NCI-H748 treated with DMSO at 0.1 percent for 48 hours (cell line): Measurements from ENCODE around the gene NUMA1.
A peak's percentile ranks its signal among the peaks of the same experiment; 100 is the strongest.

ENCODE experiments used
- DNase-seq: peaks from one replicate; lab custom pipeline; 2025; lab: John Stamatoyannopoulos, UW

NUMA1 gene

GRCh38 chr11:72100462-72100861, 20.1 kb upstream of the NUMA1 start:
- DNase-seq = no peak

GRCh38 chr11:72100009-72100408, 19.7 kb upstream of the NUMA1 start:
- DNase-seq = no peak

GRCh38 chr11:72098741-72099140, 18.4 kb upstream of the NUMA1 start:
- DNase-seq = no peak

DNA sequence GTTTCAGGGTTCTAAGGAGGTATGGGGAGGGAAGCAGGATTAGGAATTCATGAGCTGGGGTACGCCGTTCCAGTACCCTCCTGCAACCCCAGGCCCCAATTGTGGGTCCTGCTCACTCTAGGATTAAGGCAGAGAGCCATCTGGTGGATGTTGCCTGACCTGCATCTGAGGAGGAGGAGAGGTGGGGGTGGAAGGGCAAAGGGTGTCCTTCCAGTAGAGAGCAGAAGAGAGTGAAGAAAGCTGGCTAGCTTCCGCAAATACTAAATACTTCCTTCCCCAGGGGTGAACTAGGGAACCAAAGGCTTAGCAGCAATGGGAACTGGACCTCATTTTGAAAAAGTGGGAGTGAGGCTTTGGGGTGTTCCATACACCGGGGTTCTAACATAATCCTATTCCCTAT, 10.9 kb upstream of the NUMA1 start:
- peak; percentile 9 for DNase-seq

DNA sequence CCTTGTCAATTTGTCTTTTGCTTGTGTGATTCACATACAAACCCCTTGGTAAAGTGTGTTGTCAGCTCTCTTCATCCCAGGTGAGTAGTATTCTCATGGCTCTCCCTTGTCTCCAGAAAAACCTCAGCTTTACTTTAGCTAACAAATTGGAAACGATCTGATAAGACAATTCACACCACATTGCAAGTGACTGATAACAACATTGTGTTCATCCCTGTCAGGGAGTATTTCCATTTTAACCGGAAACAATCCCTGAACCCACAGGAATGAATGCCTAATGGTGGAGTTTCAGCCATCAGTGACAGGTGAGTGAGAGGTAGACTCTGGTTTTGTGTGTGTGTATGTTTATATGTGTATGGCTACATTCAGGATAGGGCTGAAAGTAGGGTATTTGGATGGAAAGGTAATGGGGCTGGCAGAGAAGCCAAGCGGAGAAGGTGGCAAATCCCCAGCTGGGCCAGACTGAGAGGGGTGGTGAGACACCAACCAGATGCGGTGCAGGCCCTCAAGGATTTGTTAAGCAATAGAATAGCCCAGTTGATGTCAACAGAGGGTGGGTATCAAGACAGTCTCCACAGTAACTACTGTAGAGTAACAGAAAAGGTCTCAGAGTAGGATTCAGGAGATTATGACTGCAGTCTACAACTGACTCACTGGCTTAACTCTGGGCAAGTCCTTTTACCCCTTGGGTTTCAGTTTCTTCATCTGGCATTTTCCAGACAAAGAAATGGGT, 7.9 kb upstream of the NUMA1 start:
- no peak for DNase-seq

GRCh38 chr11:72085621-72086351, 5.4 kb upstream of the NUMA1 start:
- no peak for DNase-seq

DNA sequence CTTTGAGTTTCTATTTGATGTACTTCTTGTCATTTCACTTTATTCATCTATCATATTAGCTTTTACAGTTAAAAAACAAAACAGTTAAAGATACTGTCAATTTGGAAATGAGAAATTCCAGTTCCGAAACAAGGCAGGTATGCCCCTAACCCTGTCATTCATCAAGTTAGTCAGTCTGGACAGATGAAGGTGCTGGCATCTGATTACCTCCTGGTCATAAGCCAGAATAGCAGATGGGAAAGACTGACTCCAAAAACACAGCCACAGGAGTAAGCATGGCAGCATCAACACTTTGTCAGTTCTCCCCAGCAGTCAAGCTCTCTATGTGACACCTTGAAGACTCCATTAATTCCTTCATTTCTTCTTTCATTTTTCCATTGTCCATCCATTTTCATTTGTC, 4.6 kb upstream of the NUMA1 start:
- DNase-seq = no peak

DNA sequence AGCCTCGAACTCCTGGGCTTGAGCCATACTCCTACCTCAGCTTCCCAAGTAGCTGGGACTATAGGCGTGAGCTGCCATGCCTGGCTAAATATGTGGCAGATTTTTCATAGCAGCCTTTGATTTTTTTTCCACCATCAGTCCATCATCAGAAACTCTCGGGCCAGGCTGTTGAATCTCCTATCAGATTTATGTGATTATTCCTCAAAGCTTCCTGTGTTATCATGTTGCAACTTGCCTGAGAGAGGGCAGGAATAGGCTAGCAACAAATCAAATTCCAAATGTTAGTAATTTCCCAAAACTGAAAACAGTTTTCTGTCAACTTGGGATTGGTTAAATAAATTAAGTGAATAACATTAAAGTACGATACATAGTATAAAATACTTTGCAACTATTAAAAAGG, 3.7 kb upstream of the NUMA1 start:
- no peak for DNase-seq

DNA sequence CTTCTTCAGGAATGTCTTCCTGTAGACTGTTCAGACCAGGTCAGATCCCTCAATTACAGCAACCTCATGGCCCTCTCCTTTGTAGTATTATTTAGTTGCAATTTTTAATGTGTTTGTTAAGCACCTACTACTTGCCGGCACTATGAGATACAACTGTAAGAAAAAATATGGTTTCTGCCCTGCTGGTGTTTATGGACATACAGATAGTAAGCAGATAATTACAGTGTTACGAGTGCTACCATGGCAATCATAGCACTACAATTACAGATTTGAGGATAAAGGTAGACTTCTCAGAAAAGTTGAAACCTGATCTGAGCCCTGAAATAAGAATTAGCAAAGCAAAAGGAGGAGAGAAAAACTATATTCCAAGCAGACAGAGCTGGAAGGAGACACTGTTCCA, 3.1 kb upstream of the NUMA1 start:
- no peak for DNase-seq

DNA sequence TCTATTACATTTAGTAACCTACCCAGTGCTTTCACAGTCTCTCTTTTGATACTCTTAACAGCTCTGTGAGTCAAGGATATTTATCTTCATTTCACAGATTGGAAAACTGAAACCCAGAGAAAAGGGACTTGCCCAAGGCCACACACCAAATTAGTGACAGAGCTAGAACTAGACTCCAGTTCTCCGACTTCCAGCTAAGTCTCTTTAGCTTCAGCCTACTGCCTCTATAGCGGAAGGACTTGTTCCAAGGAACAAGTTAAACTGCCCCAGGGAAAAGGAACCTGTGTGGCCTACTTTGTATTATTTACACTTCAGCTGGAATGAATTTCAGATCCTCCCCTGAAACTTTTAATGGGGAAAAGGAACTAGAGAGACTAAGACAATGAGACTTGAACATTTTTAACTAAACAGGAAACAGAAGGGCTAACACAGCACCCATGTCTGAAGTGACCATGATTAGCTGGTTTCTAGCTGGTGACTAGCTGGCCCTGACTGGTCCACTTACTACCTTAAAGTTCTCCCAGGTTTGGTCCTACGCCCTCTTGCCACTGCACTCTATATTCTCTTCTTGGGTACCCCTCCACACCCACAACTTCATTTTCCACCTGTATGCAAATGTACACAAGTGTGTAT, 1.6 kb upstream of the NUMA1 start:
- no peak for DNase-seq

GRCh38 chr11:72081184-72081644, 872 bp upstream of the NUMA1 start:
- DNase-seq = no peak

- no peak for DNase-seq
Observed at GRCh38 chr11:72079819-72080325, 470 bp downstream of the NUMA1 start.

- no peak for DNase-seq
Observed at GRCh38 chr11:72078477-72078876, 1.9 kb downstream of the NUMA1 start.

DNA sequence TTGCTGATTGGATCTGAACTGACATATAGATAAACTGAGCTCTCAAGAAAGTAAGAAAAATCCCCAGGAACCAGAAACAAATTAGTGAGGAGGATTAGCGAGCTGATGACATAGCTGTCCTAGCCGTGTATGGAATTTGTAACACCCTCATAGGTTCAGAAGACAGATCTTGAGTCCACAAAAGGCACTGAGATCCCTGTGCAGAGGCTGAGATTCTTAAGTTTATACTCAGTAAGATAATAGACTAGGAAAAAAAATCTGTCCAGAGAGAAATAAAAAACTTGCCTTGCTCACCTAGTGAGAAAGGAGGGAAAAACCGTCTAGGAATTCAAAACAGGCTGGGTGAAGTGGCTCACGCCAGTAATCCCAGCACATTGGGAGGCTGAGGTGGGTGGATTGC, 4.6 kb downstream of the NUMA1 start:
- DNase-seq = no peak

DNA sequence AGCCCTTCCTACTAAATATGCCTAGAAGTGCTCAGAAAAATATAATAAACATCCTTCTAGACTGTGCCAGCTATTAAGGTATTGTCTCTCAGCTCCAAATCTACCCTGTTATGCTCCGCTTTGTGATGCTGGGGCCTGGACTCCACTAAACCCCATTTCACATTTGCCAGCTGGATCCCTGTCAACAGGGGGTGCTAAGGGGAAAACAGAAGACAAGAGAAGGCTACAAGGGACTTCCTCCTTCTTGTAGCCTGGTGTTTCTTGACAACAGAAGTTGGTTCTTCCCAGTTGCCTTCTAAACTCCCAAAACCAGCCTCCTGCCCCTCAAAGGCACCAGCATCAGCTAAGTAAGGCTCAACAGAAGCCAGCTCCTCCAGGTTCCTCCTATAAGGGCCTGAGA, 5.2 kb downstream of the NUMA1 start:
- no peak for DNase-seq

- DNase-seq = no peak
Observed at GRCh38 chr11:72072348-72072747, 8.0 kb downstream of the NUMA1 start.

DNA sequence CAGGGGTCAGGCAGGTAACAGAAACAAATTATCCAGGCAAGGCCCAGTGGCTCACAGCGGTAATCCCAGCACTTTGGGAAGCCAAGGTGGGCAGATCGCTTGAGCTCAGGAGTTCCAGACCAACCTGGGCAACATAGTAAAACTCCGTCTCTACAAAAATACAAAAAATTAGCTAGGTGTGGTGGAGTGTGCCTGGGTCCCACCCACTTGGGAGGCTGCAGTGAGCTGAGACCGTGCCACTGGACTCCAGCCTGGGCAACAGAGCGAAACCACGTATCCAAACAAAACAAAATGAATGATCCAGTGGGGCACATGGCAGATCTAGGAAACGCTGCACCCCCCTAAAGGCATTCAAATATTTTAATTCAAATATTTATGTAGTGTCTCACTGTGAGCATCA, 9.9 kb downstream of the NUMA1 start:
- no peak for DNase-seq

DNA sequence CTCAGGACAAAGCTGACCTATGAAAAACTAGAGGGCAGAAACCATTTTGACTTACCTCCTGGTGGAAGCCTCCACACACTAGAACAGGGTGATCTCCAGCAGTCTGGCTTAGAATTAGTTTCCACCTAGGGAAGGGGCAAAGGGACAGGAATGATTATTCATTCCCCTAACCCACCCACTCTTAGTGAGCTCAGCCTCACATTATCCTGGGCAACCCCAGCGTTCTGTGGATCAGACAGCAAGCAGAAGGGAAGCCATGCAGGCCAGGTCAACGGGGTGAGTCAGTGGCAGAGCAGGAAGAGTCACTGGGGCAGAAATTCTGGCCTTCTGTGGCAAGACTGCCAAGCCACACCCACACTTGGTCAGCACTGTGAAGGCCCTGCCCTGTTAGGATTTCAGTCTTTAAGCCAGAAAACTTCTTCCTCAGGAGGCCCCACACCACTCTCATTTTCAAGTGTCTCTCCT, 10.5 kb downstream of the NUMA1 start:
- DNase-seq = no peak

GRCh38 chr11:72069200-72069599, 11.1 kb downstream of the NUMA1 start:
- DNase-seq = no peak

DNA sequence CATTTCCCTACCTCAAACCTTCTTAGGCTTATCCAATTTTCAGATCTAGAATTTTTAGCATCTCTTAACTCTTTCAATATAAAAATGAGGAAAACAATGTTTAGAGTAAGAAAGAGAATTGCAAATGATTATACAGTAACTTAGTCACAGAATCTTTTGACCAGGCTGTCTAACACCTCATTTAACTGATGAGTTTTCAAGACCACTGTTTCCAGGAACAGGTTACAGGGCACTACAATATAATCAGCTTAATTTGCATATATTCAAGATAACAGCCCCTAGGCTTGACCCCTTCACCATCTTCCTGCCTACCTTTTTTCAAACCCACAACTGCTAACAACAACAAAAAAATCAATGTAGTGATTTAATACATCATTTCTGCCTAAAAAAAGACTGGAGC, 12.7 kb downstream of the NUMA1 start:
- no peak for DNase-seq

DNA sequence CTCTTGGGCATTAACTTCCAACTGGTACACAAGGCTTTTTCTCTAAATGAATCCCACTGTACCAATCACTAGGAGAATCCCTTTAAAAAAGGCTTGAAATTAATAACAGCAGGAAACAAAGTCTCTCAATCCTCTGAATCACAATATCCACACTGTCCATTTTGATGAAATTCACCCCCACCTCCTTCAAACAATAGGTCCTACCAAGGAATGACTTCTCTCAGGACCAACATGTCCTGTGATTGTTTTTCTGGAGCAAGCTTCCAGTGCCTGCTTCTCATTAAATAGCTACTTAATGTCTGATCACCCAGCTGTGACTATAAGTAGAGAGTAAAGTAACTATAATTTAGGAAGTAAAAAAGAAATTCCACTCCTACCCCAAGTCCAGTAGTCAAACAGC, 13.1 kb downstream of the NUMA1 start:
- DNase-seq = no peak

DNA sequence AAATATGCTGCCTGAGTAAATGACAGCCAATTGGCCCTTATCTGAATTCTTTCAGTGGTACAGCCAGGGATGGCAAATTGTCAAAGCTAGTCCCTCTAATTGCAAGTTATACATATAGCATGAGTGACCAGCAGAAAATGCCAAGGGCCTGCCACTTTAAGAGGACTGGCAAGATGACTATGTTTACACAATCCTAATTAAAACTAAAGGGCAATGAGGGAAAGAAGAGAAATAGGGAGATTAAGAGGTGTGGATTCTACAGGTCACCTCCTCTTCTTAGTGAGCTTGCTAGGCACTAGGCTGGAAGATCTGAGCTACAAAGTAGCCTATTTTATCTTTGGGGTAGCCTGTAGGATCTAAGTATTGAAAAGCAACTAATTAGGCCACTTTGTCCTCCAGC, 13.5 kb downstream of the NUMA1 start:
- DNase-seq = no peak
